GM03348 (cell line): ENCODE measurements around the gene ATP6AP2.
"Not testable (repeated sequence)": the region's sequence is repeated elsewhere in the genome, so short reads cannot be mapped to it uniquely, and the experiment has no call there.

Experiments used
- DNase-seq: peaks from one replicate; pipeline ENCODE4 v3.0.0; 2012; ENCODE audit warnings: low spot score

The ATP6AP2 gene, protein sequence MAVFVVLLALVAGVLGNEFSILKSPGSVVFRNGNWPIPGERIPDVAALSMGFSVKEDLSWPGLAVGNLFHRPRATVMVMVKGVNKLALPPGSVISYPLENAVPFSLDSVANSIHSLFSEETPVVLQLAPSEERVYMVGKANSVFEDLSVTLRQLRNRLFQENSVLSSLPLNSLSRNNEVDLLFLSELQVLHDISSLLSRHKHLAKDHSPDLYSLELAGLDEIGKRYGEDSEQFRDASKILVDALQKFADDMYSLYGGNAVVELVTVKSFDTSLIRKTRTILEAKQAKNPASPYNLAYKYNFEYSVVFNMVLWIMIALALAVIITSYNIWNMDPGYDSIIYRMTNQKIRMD

DNA sequence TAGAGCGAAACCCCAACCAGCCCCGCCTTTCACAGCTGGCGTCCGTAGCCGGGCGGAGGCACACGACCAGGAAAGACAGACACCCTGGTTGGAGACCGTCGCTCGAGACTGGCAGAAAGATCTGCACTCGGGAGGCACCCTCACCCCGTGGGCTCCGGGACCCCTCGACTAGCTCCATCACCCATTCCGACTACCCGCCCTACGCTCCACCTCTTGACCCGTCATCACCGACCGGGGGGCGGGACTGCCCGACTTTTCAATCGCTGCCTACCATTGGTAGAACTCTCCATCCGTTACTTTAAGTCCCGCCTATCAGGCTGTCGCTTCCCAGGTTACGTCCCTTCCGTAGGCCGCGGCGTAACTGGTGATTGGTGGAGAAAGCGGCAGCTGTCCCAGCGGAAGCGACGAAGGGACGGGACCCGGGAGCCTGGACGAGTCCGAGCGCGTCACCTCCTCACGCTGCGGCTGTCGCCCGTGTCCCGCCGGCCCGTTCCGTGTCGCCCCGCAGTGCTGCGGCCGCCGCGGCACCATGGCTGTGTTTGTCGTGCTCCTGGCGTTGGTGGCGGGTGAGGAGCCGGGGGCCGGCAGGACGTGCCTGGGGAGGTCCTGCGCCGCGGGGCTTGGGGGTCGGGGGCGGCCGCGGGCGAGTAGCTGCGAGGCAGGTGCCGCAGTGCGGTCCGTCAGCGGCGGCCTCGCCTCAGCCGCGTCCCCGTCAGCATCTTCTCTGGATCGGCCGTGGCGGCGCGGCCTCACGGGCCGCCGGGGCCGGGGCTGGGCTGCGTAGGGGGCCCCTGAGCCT lies at the start of gene ATP6AP2:
Gene ATP6AP2 (plus strand): TSS at position 434 of the 799 bp plus-strand sequence. CDS start 96 bp downstream, at position 530.
- DNase-seq: peak; percentile 95

DNA sequence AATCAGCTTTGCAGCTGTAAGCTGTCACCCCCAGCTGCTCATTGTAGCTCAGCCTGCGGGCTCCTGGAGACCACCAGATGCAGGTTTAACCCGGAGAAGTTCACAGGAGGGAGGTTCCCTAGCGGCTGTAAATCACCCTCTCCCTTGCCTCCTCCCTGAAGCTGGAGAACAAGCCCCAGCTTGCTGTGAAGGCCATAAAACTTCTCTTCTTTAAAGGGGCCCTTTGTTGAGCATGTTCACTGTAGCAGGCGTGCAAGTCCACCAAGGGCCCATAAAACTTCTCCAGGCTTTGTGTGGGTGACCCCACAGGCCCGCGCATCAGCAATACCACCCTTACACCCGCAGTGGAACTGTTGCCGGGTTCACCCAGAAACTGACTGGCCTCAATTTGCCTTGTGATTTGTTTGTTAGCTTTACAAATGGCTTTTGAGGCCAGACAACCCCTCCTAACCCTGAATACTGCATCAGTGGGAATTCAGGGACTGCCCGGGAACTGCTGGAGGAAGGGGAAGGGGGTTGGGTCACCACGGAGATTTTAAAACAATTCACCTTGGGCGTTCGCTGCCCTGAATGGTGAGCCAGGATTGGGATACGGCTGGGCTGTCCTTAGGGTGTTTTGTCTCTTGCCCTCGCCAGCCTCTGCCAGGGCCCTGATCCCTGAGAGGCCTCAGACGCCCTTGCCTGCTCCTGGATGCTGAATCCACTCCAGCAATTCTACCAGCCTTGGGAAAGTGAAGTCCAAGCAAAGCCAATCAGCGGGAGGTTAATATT lies 49.5 kb upstream of the ATP6AP2 start:
- no peak for DNase-seq

DNA sequence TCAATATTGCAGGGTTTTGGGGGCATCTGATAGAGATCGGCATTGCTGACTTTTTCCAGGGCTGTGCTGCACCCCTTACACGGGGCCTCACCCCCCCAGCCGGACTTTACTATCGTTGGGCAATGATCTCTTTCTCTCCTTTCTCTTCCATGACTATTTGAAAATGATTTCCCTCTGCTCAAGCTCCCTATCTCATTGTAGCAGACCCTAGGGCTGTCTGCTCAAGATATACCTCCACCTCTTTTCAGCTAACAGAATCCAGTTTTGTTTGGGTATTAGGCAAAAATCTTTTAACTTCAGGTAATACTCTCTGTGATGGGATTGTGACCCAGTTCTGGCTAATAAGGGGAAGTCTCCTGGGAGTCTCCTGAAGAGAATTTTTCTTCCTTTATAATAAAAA lies 43.5 kb upstream of the ATP6AP2 start:
- DNase-seq: no peak

DNA sequence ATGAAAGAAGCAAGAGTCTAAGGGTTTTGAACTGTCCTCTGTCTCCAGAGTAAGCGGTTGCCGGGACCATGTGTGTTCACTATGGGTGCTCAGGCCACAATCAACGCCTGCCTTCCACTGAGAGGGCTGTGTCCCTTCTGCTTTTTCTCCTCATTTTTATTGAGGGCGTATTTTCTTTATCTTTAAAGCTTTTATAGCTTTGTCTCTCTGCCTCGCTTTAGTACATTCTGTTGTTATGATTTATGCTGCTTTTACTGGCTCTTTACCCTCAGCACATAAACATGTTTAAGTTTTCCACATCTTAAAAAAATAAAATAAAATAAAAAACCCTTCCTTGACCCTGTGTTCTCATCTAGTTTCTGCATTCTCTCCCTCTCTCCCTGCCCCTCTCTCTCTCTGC lies 42.4 kb upstream of the ATP6AP2 start:
- no peak for DNase-seq

DNA sequence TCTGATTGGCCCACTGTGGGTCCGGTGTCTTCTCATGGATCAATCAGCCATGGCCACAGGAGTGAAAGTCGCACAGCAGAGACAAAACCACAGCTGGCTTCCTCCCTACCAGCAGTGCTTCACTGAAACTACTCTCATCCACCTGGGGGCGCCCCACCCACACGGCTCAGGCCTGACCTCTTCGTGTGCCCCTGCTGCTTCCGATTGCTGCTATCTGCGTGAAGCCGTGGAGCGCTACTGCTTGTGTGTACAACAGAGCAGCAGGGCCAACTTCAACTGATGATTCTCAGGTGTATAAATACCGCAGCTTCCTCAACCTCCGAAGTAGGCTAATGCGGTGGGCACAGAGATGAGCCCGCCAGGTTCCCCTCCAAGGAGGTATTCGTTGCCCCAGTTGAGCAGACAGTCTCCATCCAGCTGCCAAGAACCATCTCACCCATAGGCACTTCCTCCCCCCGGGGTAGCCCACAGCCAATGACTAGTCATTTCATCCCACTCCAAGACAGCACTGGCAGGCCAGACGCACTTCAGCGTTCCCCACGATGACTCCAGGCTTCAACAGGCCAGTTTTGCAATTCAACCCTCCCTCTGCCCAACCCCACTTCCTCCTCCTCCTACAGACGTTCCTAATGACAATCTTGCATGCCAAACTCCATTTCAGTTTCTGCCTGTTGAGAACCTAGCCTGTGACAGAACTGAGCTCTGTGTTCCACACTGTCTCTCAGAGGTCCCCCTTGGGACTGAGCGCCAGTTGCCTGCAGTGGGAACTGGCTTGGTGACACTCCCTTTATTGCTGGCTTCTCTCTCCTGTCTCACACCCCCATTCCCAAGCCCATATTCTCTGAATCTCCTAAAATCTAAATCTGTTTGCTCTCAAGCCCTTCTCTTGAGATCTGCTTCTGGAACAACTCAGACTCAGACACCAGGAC lies 41.3 kb upstream of the ATP6AP2 start:
- peak; percentile 83 for DNase-seq

DNA sequence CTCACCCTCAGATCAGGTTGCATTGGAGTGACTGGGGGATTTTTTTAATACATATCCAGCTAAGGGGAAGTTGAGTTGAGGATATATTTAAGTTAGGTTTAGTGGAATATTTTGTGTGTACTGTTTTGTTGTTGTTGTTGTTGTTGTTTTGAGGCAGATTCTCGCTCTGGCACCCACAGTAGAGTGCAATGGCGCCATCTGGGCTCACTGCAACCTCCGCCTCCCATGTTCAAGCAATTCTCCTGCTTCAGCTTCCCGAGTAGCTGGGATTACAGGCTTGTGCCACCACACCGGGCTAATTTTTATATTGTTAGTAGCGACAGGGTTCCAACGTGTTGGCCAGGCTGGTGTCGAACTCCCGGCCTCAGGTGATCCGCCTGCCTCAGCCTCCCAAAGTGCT lies 38.6 kb upstream of the ATP6AP2 start:
- no peak for DNase-seq

DNA sequence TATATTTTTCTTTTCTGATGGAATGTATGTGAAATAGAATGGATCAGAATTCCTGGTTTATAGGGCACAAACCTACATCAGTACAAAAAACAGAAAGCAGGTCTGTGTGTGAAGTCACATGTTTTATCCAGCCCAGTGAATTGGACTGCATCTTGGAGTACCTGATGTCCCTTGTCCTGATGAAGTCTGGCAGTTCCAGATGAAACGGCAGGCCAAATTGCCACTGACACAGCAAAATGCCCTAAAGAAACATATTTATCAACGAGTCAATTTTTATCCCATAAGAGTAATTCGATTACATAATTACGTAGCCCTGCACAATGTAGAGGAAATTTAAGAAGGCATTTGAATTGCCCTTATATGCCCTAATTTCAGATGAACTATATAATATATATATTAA lies 37.8 kb upstream of the ATP6AP2 start:
- DNase-seq: no peak

DNA sequence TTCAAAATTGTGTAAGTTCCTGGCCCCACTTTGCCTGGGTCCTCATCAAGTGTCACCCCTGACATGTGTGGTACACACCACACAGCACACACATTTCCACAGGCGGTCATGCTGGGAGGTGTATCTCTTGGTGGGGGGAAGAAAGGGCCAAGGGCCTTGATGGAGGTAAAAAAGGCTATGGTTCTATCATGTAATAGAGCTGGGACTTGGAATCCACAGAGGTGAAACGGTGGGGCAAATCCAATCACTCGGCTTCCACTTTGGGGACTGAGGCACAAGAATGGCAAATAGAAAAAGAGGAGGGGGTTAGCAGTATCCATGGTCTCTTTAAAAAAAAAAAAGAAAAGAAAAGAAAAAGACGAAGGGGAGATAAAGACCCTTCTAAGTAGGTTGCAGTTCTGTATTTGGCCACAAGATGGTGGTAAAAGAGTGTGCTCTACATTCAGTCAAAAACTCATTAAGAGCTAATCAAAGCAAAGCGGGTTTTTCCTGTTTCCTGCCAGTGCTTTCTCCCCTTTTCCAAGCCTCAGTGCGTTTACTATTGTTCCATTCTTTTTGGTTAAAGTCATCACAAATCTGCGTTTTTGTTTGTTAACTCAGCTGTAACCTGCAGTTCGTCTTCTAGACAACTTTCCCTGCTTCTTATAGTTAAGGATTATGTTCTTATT lies 37.0 kb upstream of the ATP6AP2 start:
- DNase-seq: peak; percentile 44

DNA sequence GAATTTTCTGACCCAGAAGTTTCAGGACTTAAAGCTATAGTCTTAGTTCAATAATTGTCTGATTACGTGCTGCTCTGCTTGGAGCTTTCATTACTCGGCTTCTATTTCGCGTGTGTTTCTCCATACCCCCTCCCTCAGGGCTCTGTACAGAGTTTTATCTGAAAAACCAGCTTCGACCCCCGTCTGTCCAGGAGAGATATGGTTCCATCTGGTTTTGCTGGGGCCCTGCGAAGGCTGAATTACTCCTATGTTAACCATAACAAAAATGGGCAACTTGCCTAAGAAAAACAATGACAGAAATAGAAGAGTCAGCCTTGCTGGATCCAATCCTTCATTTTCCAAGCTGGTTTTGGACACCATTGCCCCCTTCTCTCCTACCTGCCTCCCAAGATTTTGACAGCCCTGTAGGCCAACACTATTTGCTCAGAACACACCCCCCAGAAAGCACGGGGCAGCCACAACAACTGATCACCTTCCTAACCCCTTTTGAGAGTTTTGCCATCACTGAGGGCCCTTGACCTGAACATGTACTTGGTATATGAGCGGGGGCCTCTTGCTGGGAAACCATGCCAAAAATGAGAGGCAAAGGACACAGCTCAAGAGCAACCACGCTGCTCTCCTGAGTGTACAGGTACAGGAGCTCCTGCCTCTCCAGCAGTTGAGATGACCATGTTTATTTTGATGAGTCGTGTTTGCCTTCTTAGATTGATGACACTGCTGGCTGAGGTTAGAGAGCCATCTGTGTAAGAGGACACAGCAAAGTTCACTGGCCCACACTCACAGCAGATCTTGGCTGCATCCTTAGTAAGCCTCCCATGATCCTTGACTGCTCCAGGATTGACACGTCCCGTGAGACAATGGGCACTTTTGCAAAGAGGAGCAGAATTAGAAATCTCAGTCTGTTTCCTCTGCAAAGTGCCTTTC lies 36.2 kb upstream of the ATP6AP2 start:
- no peak for DNase-seq

DNA sequence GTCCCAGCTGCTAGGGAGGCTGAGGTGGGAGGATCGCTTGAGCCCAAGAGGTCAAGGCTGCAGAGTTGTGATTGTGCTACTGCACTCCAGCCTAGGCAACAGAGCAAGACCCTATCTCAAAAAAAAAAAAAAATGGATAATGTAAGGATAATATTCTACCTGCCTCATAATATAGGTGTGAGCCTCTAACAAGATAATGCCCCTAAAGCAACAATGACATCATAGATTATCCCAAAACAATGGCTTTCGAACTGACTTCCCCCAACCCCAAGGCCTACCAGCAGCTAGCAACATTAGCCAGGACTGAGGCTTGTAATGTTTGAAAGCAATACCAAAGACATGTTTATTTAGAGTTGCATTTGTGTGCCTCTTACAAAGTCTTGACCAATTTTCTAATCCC lies 33.9 kb upstream of the ATP6AP2 start:
- DNase-seq: no peak

DNA sequence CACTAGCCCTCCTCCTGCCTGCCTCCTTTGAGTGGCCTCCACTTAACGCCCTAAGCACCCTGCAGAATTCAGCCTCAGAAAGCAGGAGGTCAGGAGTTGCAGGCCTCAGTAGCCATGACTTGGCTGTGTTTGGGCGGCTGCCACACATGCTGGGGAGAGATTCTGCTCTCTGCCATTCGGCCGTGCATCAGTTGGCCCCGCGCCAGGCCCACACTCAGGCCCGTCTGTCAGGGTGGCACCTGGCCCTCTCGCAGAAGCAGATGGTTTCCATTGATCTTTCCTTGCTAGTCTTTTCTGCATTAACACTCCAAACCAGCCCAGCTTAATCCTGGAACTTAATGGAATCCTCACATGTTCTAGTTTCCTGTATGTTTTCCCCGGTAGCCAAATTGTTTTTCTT lies 30.7 kb upstream of the ATP6AP2 start:
- DNase-seq: no peak

DNA sequence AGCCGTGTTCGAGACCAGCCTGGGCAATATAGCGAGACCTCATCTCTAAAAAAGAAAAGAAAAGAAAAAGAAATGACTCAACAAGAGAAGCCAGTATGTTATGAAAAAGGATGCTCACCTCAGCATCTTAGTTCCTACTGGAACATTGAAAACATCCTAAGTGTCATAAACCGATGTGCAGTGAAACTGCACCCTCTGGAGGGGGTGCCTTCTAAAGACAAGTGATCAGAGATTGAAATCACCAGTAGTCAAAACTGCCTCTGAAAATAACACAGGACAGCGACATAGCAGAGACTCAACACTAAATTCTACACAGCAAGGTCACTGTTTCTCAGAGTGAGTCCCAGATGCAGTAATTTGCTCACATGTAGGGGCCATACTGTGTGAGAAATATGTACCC lies 28.0 kb upstream of the ATP6AP2 start:
- peak; percentile 13 for DNase-seq

DNA sequence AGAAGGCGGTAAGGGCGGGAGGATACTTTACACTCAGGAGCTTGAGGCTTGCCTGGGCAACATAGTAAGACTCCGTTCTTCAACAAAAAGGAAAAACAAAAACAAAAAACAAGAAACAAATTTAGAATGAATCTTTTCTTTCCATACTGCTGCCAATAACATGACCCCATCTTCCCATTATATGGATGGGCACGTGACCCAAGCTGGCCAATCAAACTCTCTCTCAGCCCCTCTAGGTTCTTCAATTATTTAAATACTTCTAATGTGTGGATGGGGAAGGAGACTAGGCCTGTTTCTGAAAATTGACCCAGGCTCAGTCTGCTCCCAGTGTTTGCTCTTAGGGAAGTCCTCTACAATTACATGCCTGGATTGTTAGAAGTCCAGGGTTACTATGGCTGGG lies 22.2 kb upstream of the ATP6AP2 start:
- DNase-seq: no peak

DNA sequence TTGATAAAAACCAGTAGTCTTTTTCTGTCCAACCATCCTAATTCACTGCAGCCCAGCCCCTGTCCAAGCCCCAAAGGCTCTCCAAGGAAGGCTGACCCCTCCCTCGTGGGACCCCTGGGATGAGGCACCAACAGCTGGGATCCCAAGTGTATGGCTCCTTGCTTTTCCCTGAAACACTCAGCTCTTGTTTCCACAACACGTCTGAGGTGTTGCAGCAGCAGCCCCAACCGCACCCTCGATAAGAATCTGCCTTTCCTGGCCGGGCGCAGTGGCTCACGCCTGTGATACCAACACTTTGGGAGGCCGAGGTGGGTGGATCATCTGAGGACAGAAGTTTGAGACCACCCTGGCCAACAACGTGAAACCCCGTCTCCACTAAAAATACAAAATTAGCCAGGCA lies 17.0 kb upstream of the ATP6AP2 start:
- DNase-seq: no peak

DNA sequence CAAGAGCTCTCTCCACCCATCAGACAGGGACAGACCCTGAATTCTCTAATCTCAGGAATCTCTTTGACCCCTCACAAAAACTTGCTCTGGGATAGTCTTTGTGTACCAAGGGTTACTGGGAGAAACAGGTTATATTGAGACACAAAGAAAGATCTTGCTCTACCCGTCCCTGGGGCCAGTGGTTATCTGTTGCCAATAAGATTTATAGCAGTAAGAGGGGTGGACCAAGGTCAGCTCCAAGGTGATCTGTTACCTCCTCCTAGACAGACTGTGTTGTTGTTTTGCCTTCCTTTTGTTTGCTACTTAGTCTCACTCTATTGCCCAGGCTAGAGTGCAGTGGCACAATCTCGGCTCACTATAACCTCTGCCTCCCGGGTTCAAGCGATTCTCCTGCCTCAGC lies 16.3 kb upstream of the ATP6AP2 start:
- no peak for DNase-seq

DNA sequence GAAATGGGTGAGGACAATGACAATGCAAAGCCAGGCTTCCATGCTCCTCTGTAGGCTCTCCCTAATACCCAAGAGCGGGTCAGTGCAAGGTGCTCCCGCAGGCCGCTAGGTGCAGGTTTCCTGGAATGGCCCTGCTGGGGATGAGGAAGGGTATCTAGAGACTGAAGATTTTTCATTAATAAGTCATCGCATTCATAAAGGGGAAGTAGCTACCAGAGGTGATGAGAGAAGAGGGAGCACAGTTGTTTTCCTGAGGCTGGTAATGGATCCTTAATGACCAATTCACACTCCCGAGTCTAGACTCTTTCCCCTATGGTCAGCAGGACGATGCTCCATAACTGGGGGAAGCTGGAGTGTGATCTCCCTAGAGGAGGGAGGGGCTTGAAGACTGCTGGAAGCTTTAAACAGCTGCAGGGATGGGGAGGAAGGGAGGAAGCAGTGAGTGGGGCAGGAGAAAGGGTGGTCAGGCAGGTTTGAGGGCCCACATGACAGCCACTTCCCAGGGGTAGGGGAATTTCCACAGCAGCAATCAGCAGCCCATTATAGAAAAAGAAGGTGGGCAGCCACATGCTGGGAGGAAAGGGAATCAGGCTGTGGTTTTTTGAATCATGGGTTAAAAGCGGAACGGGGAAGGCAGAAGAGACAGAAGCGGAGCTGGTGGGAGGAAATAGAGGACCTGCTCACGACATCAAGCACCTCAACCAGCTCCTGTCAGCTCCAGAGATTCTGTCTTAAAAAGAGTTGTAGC lies 10.2 kb upstream of the ATP6AP2 start:
- DNase-seq: no peak

DNA sequence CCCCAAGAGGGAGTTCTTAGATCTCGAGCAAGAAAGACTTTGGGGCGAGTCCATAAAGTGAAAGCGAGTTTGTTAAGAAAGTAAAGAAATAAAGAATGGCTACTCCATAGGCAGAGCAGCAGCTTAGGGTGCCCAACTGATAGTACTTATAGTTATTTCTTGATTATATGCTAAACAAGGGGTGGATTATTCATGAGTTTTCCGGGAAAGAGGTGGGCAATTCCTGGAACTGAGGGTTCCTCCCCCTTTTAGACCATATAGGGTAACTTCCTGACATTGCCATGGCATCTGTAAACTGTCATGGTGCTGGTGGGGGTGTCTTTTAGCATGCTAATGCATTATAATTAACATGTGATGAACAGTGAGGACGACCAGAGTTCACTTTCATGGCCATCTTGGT lies 9.6 kb upstream of the ATP6AP2 start:
- DNase-seq: not testable (repeated sequence)

DNA sequence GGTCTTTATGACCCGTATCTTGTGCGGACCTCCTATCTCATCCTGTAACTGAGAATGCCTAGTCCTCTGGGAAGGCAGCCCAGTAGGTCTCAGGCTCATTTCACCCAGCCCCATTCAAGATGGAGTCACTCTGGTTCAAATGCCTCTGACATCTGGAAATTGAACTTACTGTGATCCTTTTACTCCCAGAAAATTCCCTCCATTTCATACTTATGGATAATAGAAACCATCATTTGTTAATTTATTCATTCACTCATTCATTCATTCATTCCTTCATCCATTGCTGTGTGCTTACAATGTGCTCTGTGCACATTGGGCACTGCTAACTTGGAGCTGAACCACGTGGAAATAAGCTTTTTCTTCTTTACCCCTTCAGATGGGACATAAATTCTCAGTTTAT lies 9.2 kb upstream of the ATP6AP2 start:
- DNase-seq: no peak

DNA sequence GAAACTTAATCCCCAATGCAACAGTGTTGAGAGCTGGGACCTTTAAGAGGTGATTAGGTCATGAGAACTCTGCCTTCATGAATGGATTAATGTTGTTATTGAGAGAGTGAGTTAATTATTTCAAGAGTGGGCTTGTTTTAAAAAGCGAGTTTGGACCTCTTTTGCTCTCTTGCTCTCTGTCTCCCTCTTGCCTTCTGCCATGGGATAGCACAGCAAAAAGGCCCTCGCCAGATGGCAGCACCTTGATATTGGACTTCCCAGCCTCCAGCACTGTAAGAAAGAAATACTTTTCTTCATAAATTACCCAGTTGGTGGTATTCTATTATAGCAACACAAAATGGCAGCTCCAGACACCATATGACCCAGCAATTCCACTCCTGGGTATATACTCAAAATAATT lies 7.0 kb upstream of the ATP6AP2 start:
- DNase-seq: no peak
